ENCODE measurements around the gene RARB.

GRCh38 chr3:25621087-25621486, 193.0 kb downstream of the RARB start:
- TF ChIP-seq CTCF (IDR thresholded peaks at IDR 0.05 in 8 of 11, conservative IDR thresholded peaks at IDR 0.05 in 3 of 11) (no peak), POLR2AphosphoS5 (IDR thresholded peaks at IDR 0.05) (no peak), POLR2A (IDR thresholded peaks at IDR 0.05) (no peak)
